Esophagus muscularis mucosa (tissue), 4 donors: ENCODE measurements around the gene DZANK1.

Experiments
- CTCF ChIP-seq, 3 experiments: fragments of 200-600 bp in 2 of 3; fragments of 450-650 bp in 1 of 3; sonication (generic) in 2 of 3; IDR thresholded peaks; one replicate each; pipeline ENCODE4 v1.5.1; 2017 to 2019; ENCODE audit warnings: antibody characterized with exemption in 3 of 3, mild to moderate bottlenecking in 2 of 3, moderate library complexity in 1 of 3
- EP300 ChIP-seq: sonication (generic); formaldehyde crosslinking; IDR thresholded peaks from one replicate; pipeline ENCODE4 v1.6.1; 2017; ENCODE audit warnings: antibody characterized with exemption
- POLR2A ChIP-seq: fragments of 450-650 bp; IDR thresholded peaks from one replicate; pipeline ENCODE4 v1.6.1; 2017; ENCODE audit warnings: antibody characterized with exemption, moderate library complexity, mild to moderate bottlenecking, low read depth

GRCh38 chr20:18496740-18497592 lies 30.1 kb upstream of the DZANK1 start, which contains the start of gene RBBP9:
- no peak for TF ChIP-seq CTCF (IDR thresholded peaks at IDR 0.05)
- no peak for TF ChIP-seq POLR2A
- no peak for TF ChIP-seq EP300
